Colonic mucosa (tissue), 4 donors: ENCODE data around the gene FMNL2. TPM values are rescaled to one million over a fixed set of nuclear protein-coding genes. Genes with fewer than 3 reads are reported as not detected.
"Not testable (repeated sequence)": the region's sequence is repeated elsewhere in the genome, so short reads cannot be mapped to it uniquely, and the experiment has no call there.

Experiments
- DNase-seq: peaks from one replicate; pipeline ENCODE4 v3.0.0-alpha.2; 2020
- H3K27ac ChIP-seq: fragments of 200-600 bp; one replicate; pipeline ENCODE4 v1.8.0; 2021
- H3K27me3 ChIP-seq: fragments of 200-600 bp; one replicate; pipeline ENCODE4 v1.8.0; 2021
- H3K36me3 ChIP-seq: fragments of 200-600 bp; one replicate; pipeline ENCODE4 v1.8.0; 2021
- H3K4me1 ChIP-seq: fragments of 200-600 bp; one replicate; pipeline ENCODE4 v1.8.0; 2021; ENCODE audit warnings: mild to moderate bottlenecking
- H3K4me3 ChIP-seq: fragments of 200-600 bp; one replicate; pipeline ENCODE4 v1.8.0; 2021
- H3K9ac ChIP-seq, 2 donors: one replicate each; pipeline ENCODE4 v1.7.0; 2013; ENCODE audit warnings: control low read depth in 2 of 2, low read depth in 2 of 2, low read length in 2 of 2
- H3K9me3 ChIP-seq: fragments of 200-600 bp; one replicate; pipeline ENCODE4 v1.8.0; 2021
- CTCF ChIP-seq: fragments of 200-600 bp; IDR thresholded peaks from one replicate; pipeline ENCODE4 v1.8.0; 2022; ENCODE audit warnings: antibody characterized with exemption, mild to moderate bottlenecking
- intact Hi-C: fragments of 100-400 bp; cut with DNase I; formaldehyde crosslinking; loops from one replicate; pipeline ENCODE4 v1.14.1; 2022
- total RNA-seq, 2 donors: library from RNA; stranded (reverse); fragmentation: NEBNext Ultra II Directional in 1 of 2; extraction: Animal tissue kit (Norgen Biotek cat#: 25700) in 1 of 2; gene quantifications; one replicate each; pipeline ENCODE4 v1.2.1, GENCODE V29; 2021
- donor health status: healthy.
- donor health status: DM: no; HTN: no; CAD: no.
- donor health status: DM: no; HTN: no; CAD: no.

Gene FMNL2
- total RNA-seq, 2 donors from 2014 or later: 10.6 to 17.5 TPM

- Histone ChIP-seq H3K27ac (no peak overlapping the region), H3K36me3 (no peaks in the 10 kb centered on the region), H3K4me1 (peaks cover 4% of the 10 kb centered on the region), H3K4me3 (no peak overlapping the region), H3K27me3 (no peaks in the 10 kb centered on the region), H3K9me3 (no peaks in the 10 kb centered on the region), H3K9ac (no peak overlapping the region)
- TF ChIP-seq CTCF: no peak
- no peak for DNase-seq
- intact Hi-C loops: no loop called here
These were observed 138.3 kb downstream of the FMNL2 start for GRCh38 chr2:152473151-152473857.

GRCh38 chr2:152474523-152474922, 139.5 kb downstream of the FMNL2 start:
- H3K4me1 ChIP-seq, H3K27me3 ChIP-seq, H3K9me3 ChIP-seq, H3K9ac ChIP-seq, H3K4me3 ChIP-seq, DNase-seq, H3K36me3 ChIP-seq, H3K27ac ChIP-seq, intact Hi-C loops: not testable (repeated sequence)

GRCh38 chr2:152475982-152476381, 141.0 kb downstream of the FMNL2 start:
- H3K4me1 ChIP-seq: peaks cover 4% of the 10 kb centered on the region
- TF ChIP-seq CTCF: no peak
- H3K9ac ChIP-seq: no peak overlapping the region
- intact Hi-C loops: no loop called here
- no peak for DNase-seq
- no peaks in the 10 kb centered on the region for H3K27me3 ChIP-seq
- no peak overlapping the region for H3K4me3 ChIP-seq
- H3K27ac ChIP-seq: no peak overlapping the region
- no peaks in the 10 kb centered on the region for H3K36me3 ChIP-seq
- no peaks in the 10 kb centered on the region for H3K9me3 ChIP-seq

GRCh38 chr2:152477347-152478092, 142.5 kb downstream of the FMNL2 start:
- no peak for TF ChIP-seq CTCF
- DNase-seq: no peak
- Histone ChIP-seq H3K27ac (no peak overlapping the region), H3K9me3 (no peaks in the 10 kb centered on the region), H3K27me3 (no peaks in the 10 kb centered on the region), H3K4me3 (no peak overlapping the region), H3K9ac (no peak overlapping the region), H3K36me3 (no peaks in the 10 kb centered on the region), H3K4me1 (no peaks in the 10 kb centered on the region)
- intact Hi-C loops: no loop called here

- no peaks in the 10 kb centered on the region for H3K27me3 ChIP-seq
- intact Hi-C loops: no loop called here
- no peaks in the 10 kb centered on the region for H3K4me1 ChIP-seq
- H3K27ac ChIP-seq: no peak overlapping the region
- H3K9me3 ChIP-seq: no peaks in the 10 kb centered on the region
- DNase-seq: no peak
- H3K36me3 ChIP-seq: no peaks in the 10 kb centered on the region
- TF ChIP-seq CTCF: no peak
- H3K9ac ChIP-seq: no peak overlapping the region
- H3K4me3 ChIP-seq: no peak overlapping the region
These were observed 144.3 kb downstream of the FMNL2 start for GRCh38 chr2:152479282-152479681.
